ENCODE measurements around the gene MPHOSPH8.
A peak's percentile ranks its signal among the peaks of the same experiment; 100 is the strongest.
"Not testable (repeated sequence)": the region's sequence is repeated elsewhere in the genome, so short reads cannot be mapped to it uniquely, and the experiment has no call there.

The MPHOSPH8 gene

DNA sequence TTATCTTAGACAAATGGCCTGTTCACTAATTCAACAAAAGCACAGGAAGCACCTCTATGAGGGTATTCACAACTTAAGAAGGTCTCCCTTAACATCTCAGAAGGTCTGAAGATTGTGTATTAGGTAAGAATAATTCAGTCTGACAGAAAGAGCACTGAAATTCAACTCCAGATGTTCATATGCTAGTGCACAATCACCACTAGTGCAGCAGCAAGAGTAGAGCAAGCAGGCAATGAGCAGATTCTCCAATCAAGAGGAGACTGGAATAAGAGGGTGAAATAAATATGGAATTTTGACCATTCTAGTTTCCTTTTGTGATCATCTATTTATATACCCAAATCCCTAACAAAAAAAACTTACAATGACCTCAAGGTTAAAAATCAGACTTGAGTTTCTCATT is 52.0 kb downstream of the MPHOSPH8 start:
- no peak for DNase-seq (ENCODE audit: low read depth in 2 of 2)

DNA sequence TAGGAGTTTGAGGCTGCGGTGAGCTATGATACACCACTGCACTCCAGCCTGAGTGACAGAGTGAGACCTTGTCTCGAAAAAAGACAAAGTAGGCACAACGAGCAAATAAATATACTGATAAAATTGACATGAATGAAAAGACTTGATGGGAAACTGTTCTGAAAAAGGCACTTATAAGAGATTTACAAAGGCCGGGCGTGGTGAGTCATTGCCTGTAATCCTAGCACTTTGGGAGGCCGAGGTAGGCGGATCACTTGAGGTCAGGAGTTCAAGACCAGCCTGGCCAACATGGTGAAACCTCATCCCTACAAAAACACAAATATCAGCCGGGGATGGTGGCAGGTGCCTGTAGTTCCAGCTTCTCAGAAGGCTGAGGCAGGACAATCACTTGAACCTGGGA is 58.0 kb downstream of the MPHOSPH8 start:
- not testable (repeated sequence) for DNase-seq (ENCODE audit: low read depth in 2 of 2)

DNA sequence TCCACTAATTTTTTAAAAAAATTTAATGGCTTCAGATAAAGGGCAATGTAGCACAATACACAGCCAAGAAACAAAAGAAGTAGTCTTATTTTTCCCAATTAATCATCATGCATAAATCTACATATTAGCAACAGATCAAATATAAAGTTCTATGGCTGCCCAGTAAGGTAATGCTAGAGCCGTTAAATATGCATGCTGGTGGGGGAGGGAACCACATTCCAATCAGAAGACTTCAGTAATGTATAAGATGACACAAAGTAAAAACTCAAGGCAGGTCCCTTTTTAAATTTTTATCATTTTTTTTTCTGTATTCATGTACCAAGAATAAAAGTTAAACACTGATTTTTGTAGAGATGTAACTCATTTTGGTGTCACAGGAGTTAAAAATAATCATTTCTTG is 62.0 kb downstream of the MPHOSPH8 start:
- no peak for DNase-seq (ENCODE audit: low read depth in 2 of 2)

DNA sequence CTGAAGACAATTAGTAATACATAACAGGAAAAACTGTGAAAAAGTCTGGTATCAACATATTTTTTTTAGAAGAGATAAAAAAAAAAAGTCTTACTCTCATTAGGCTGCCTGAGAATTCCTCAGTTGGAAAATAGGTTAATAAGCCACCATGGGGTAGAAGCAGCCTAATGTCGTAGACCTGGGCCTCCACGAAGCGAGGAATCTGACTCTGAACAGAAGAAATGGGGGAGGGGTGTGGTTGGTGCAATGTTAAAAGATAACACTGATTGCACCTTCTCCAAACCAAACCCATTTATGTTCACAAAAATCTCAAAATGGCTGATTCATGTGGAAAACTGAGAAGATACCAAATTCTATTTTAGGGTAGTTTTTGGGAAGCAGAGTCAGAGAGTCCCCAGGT is 62.4 kb downstream of the MPHOSPH8 start:
- no peak for DNase-seq (ENCODE audit: low read depth in 2 of 2)

DNA sequence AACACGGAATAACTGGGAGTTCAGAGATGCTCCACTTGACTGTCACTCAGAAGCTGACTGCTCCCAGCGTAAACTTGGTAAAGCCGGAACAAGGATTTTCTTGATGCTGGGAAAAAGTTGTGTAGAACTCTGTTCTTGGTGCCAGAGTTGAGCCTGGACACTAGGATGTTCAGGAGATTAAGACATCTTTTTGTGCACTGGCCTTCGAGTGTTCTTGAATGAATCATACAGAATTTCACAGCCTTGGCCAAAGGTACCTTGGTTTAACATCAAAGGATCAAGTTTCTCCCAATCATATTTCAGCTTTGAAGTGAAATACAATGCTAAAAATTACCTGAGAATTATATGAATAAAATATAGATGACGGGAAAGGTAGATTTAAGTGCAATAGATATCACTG is 67.5 kb downstream of the MPHOSPH8 start:
- DNase-seq (ENCODE audit: low read depth in 2 of 2) = not testable (repeated sequence)

DNA sequence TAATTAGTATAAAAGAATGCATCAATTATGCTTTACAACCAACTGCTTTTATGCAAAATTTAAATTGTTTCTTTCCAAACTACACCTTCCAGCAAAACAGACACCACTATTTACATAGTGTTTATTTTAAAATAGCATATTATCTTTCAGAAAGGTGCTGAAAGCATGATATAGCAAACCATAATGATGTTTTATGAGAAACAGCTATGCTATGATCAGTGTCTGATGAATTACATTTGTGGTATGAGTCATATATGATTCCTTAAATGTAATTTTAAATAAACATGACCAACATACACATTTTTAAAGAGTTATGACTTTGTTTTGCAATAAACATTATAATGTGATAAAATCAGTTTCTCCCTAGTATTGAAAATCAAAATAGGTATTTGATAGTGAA is 68.2 kb downstream of the MPHOSPH8 start:
- not testable (repeated sequence) for DNase-seq (ENCODE audit: low read depth in 2 of 2)

DNA sequence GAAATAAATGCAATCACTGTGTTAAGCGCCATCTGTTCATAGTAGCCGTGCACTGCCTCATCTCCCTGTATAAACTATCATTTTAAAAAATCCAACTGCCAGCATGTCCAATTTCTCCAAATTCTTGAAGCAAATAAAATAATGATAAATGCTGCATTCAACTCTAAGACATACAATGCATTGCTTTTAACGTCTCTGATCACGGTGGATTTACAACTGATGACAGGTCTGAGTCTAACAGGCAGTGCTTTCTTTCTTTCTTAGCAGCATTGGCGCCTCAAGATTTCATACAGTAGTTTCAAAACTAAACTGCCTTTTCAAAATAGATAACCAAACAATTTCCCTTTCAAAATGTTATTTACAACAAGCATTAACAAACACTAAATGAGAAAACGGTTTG is 70.8 kb downstream of the MPHOSPH8 start:
- DNase-seq (ENCODE audit: low read depth in 2 of 2) = not testable (repeated sequence)

DNA sequence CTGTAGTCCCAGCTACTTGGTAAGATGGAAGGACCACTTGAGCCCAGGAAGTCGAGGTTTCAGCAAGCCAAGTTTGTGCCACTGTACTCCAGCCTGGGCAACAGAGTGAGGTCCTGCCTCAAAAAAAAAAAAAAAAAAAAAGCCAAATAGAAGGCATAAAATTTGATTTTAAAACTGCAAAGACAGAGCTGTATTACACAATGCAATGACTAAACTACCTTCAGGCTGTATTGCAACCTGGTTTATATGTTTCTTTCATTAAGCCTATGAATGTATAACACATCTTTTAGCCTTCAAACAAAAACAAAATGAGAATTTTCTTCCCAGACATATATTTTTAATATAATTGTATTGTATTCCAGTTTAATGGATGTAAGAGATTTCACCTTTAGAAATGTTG is 75.6 kb downstream of the MPHOSPH8 start:
- not testable (repeated sequence) for DNase-seq (ENCODE audit: low read depth in 2 of 2)

DNA sequence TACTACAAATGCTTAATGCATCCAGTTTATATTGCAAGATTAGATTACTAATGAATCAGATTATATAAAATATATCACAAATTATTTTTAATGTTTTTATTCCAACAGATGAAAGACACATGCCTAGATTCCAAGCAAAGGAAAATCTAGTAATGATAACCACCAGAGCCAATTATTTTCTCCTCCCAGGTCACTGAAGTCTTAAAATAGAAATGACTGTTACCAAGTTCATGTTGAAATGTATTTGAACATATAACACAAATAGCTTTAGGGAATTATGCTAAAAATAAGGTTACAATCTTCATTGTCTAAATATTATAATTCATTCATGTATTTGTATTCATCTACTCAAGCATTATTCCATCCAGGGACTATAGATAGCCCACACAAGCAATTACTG is 76.3 kb downstream of the MPHOSPH8 start:
- not testable (repeated sequence) for DNase-seq (ENCODE audit: low read depth in 2 of 2)

DNA sequence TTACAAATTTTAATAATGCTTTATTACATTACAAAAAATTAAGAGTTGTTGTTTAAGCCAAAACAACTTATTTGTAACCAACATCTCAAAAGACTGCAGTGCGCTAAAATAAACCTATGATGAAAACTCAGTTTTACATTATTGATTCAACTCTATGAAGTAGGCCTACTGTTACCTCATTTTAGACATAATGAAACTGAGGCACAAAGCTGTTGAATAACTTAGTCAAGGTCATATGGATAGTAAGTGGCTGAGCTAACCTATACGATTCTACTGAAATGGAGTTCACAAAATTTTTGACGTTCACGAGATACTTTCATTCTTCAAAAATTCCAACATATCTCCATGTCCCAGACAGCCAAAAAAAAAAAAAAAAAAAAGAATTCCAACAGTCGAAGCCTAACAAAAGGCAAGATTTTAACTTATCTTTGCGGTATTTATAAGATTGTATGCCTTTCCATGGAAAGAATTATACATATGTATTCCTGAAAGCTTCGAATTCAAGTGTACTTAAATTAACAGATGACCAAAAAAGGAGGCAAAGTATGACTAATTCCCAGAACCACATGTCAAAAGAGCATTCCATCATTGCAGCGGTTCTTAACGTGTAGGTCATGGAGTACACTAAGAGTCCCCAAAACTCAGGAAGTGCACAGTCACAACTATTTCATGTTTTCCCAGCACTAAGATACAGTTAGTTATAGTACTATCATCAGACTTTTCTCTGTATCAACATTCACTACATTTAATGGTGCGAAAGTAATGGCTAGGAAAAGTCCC is 79.9 kb downstream of the MPHOSPH8 start:
- DNase-seq (ENCODE audit: low read depth in 2 of 2) = peak; percentile 8 to 11

DNA sequence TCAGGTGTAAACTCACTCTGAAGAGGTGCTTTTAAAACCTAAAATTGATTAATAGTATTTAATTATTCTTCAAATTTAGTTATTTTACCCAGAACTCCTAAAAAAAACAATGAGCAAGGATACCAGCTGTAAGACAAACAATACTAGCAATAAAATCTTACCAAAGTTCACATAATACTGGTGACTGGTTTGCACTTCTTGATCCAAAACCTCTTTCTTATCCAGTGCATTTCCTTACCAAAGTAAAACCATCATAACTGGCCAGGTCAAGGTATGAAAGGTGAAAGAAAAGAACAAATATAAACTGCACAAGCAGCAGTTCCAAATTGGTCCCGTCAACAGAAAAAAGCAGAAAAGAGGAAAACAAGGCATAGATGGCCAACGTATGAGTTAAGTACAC is 86.6 kb downstream of the MPHOSPH8 start:
- no peak for DNase-seq (ENCODE audit: low read depth in 2 of 2)
